D721Med (cell line): ENCODE results near the gene TCN1.

Experiments used
- DNase-seq: peaks from one replicate; pipeline ENCODE4 v3.0.0; 2011; ENCODE audit warnings: low spot score; ENCODE audit not compliant: insufficient read length
- FAIRE-seq: peaks from 2 replicates; lab custom pipeline; 2011; peaks lifted over from hg19 to GRCh38; lab: Jason Lieb, UNC
- TF ChIP-seq, protein P1 (sequence below): IDR thresholded peaks from 2 replicates; pipeline ENCODE4 v1.5.1; 2012; ENCODE audit warnings: mild to moderate bottlenecking, control low read depth; ENCODE audit not compliant: insufficient read depth; ENCODE audit errors: missing control alignments

The TCN1 gene

DNA sequence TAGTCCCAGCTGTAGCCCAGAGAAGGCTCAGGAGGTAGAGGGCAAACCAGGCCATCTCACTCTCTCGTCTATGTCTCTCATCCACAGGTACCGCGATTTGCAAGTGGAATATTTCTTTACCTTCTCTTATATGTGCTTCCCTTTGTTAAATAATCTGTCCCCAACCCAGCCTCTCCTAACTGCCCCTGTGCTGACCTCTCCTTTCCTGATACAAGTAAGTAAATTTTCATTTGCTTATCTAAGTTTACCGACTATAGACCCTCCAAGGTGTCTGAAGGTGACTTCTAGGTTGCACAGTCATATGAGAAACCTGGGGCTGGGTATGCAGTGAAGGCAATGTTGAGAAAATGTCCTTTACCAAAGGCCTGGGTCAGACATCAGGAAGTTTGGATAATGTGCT, 20.9 kb downstream of the TCN1 start, which contains the start of gene CBLIF:
TSS of gene CBLIF (minus strand) at position 101 of the 400 bp plus-strand sequence. CDS start at position 55, 46 bp downstream.
- FAIRE-seq, result no peak
- TF ChIP-seq, protein P1, sequence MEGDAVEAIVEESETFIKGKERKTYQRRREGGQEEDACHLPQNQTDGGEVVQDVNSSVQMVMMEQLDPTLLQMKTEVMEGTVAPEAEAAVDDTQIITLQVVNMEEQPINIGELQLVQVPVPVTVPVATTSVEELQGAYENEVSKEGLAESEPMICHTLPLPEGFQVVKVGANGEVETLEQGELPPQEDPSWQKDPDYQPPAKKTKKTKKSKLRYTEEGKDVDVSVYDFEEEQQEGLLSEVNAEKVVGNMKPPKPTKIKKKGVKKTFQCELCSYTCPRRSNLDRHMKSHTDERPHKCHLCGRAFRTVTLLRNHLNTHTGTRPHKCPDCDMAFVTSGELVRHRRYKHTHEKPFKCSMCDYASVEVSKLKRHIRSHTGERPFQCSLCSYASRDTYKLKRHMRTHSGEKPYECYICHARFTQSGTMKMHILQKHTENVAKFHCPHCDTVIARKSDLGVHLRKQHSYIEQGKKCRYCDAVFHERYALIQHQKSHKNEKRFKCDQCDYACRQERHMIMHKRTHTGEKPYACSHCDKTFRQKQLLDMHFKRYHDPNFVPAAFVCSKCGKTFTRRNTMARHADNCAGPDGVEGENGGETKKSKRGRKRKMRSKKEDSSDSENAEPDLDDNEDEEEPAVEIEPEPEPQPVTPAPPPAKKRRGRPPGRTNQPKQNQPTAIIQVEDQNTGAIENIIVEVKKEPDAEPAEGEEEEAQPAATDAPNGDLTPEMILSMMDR, result no peak
- no peak for DNase-seq

DNA sequence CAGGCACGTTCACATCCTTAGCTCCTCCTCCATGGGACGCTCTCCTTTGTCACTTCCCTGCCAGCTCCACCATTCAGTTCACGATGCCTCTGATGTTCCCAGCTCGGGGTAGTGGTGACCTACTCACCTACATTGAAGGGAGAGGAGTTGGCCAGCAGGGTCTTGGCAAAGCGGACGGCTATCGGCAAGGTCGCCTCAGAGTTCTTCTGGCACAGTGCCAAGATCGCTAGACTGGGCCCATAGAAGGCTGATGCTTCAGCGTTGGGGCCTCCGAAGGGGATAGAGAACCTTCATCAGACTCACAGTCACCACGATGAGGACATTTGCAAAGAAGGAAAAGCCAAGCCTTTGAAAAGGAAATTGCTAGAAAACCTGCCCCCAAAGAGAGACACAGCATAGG, 24.0 kb downstream of the TCN1 start:
- DNase-seq (no peak), FAIRE-seq (no peak)
- TF ChIP-seq, protein P1, result no peak

DNA sequence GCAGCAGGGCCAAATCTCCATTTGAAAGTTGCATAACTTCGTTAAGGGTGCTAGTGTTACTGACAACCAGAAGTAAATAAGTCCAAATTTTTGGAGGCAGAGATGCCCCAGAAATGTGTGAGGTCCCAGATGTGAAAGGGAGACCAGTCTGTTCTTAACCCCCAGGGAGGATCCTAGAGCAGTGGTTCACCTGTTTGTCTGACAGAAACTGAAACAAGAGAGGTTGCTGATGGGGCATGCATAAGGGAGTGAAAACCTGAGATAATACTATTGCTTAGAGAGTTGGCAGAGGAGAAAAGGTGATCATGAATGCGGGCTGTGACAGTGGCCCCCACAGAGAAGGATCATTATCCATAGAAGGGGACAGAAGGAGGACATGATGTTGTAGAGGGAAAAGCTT, 24.8 kb downstream of the TCN1 start:
- TF ChIP-seq, protein P1, result no peak
- no peak for DNase-seq
- FAIRE-seq, result no peak

DNA sequence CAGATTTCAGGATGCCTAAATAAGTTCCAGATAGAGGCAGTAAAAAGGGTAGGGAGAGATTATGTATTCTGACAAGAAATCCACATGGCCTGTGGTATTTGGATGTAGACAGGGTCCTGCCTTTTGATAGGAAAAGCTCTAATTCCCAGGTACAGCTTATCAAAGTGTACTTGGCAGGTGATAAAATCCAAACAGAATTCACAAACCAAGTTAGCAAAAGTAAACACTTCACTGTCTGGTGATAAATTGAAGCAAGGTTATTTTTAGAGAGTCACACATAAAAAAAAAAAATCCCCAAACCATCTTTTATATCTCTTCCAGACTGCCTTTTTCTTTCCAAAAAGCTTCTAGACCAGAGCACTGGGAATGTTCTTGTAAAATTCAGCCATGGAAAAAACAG, 26.7 kb downstream of the TCN1 start:
- FAIRE-seq (no peak), DNase-seq (no peak)
- TF ChIP-seq, protein P1, result no peak

DNA sequence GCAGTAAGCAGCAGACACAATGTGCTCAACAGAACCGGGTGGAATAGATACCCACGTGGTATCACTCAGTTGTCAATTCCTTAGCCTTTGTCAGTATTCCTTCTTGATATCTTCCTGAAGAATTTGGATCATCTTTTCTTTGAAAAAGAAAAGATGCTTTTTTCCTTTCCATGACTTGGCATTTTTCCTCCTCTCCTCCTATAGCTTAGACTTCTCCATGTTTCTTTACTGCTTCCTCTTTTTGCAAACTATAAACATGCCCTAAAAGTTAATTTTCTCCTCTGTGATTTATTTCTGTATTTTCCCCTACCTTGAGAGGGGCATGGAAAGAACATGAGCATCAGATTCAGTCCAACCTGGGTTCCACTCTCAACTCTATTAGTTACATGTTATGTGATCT, 32.7 kb downstream of the TCN1 start:
- TF ChIP-seq, protein P1, result no peak
- no peak for DNase-seq
- no peak for FAIRE-seq

DNA sequence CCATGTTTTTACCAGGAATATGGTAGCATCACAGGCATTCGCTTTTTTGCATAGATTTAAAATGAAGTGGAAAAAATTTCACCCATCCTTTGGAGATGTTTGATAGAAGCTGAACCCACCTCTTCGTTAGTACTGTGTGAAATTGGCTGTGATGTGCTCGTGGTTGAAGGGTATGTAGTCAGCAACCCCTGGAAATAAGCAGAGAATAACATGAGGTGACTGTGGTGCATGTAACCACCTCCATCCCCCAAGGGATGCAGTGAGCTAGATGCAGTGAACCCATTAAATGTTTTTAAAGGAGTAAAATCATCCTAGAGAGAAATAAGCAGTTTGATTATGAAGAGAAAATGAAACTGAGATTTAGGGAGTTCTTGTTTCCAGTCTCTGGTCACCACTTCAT, 36.9 kb downstream of the TCN1 start:
- FAIRE-seq (no peak), DNase-seq (no peak)
- TF ChIP-seq, protein P1, result no peak

DNA sequence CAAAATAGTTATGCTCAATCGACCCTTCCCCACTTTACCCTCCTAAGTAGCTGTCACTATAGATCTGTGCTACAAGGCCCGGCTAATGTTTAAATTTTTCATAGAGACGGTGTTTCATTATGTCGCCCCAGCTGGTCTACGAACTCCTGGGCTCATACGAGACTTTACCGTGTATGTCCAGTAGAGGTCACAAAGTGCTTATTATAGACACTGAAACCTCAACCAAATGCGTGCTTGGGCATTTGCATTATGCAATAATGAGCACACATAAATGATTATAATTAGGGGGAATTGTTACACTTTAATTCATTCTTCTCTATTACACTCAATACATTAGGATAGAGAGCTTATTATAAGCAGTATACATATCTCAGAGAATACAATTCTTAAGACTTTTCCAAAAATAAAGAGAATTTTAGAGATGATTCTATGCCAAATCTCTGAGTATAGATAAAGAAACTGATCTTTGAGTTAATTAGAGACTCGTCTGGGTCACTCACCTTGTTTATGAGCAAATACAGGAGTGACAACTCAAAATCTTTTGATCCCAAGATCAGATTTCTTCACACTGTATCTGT, 43.2 kb downstream of the TCN1 start:
- TF ChIP-seq, protein P1, result peak; percentile 52
- DNase-seq (no peak), FAIRE-seq (no peak)
